NB4 (cell line): Measurements from ENCODE around the gene CDH13.

Source experiments
- MYC ChIP-seq: IDR thresholded peaks from 2 replicates; pipeline ENCODE4 v1.6.1; 2011; ENCODE audit warnings: low read depth, low read length
- POLR2A ChIP-seq: IDR thresholded peaks from 2 replicates; pipeline ENCODE4 v1.6.1; 2011; ENCODE audit warnings: mild to moderate bottlenecking; ENCODE audit not compliant: insufficient read length; ENCODE audit errors: extremely low read depth
- TF ChIP-seq, protein P1 (sequence below): IDR thresholded peaks from one replicate; pipeline ENCODE4 v1.5.1; 2012; ENCODE audit warnings: low read depth, low read length
- TF ChIP-seq, protein P2 (sequence below): IDR thresholded peaks from 2 replicates; pipeline ENCODE4 v1.6.1; 2011; ENCODE audit warnings: low read depth, low read length

DNA sequence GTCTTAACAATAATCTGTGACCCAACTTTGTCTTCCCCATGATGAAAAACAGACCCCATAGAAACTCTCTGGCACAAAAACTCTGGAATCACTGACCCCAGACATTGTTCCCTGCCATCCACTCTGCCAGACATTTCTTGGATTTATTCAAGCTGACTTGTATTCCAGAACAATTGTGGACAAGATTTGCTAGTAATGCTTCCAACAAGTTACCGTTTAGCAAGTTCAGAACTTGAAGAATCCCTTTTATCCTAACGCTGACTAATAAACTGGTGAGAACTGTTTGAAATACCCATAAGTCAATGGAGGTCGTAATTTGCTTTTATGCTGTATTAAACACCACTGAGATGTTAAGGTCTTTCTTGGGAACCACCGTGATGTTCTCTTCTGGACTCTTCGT lies 1191.5 kb downstream of the CDH13 start:
- TF ChIP-seq, protein P1, sequence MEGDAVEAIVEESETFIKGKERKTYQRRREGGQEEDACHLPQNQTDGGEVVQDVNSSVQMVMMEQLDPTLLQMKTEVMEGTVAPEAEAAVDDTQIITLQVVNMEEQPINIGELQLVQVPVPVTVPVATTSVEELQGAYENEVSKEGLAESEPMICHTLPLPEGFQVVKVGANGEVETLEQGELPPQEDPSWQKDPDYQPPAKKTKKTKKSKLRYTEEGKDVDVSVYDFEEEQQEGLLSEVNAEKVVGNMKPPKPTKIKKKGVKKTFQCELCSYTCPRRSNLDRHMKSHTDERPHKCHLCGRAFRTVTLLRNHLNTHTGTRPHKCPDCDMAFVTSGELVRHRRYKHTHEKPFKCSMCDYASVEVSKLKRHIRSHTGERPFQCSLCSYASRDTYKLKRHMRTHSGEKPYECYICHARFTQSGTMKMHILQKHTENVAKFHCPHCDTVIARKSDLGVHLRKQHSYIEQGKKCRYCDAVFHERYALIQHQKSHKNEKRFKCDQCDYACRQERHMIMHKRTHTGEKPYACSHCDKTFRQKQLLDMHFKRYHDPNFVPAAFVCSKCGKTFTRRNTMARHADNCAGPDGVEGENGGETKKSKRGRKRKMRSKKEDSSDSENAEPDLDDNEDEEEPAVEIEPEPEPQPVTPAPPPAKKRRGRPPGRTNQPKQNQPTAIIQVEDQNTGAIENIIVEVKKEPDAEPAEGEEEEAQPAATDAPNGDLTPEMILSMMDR, result no peak
- TF ChIP-seq POLR2A, result no peak
- TF ChIP-seq, protein P2, sequence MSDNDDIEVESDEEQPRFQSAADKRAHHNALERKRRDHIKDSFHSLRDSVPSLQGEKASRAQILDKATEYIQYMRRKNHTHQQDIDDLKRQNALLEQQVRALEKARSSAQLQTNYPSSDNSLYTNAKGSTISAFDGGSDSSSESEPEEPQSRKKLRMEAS, result no peak
- TF ChIP-seq MYC, result no peak
